K562 (cell line): ENCODE data around the gene CARF. TPM values are rescaled to one million over a fixed set of nuclear protein-coding genes. Genes with fewer than 3 reads are reported as not detected.
"Not testable (repeated sequence)": the region's sequence is repeated elsewhere in the genome, so short reads cannot be mapped to it uniquely, and the experiment has no call there.

ENCODE experiments used
- ATAC-seq: fragments of 200-7000 bp; cut with Tn5 transposase; 3 replicates; pipeline ENCODE4 v1.9.1; 2020; ENCODE audit warnings: moderate library complexity
- BruUV-seq: library from RNA; stranded (reverse); fragments of 400-500 nt; replicated peaks from 2 replicates; lab custom pipeline; 2021; lab: Mats Ljungman, UMichigan
- CTCF ChIA-PET: fragments of 300-600 bp; formaldehyde crosslinking; extraction: SDS; loops from one replicate; lab custom pipeline; 2021; ENCODE audit warnings: low intra/inter-chr PET ratio; lab: Yijun Ruan, JAX
- POLR2A ChIA-PET: fragments of 300-600, 350-650 bp; sonication (Branson Sonifier 250); formaldehyde crosslinking; extraction: SDS; loops from one replicate; lab custom pipeline; 2021; ENCODE audit warnings: antibody characterized with exemption, inconsistent platforms; lab: Yijun Ruan, JAX
- DNase-seq, 4 experiments: peaks; one replicate each; pipeline versions ENCODE4 v3.0.0 to v3.0.0-alpha.2; 2011 to 2018; ENCODE audit warnings: low spot score in 3 of 4, mixed read lengths in 3 of 4; ENCODE audit errors: extremely low read depth in 1 of 4
- FAIRE-seq: peaks from 2 replicates; lab custom pipeline; 2011; peaks lifted over from hg19 to GRCh38; lab: Jason Lieb, UNC
- H2AFZ ChIP-seq: 2 replicates; pipeline ENCODE4 v1.6.0; 2011; ENCODE audit warnings: low read depth, low read length, control low read depth, inconsistent platforms
- H3K27ac ChIP-seq: fragments of 200-600 bp; 3 replicates; pipeline ENCODE4 v1.8.0; 2011; ENCODE audit warnings: low read depth, mild to moderate bottlenecking, control low read depth, inconsistent platforms, low read length, moderate library complexity, mixed read lengths; ENCODE audit errors: extremely low read depth
- H3K27me3 ChIP-seq, 2 experiments: fragments of 300-600 bp in 1 of 2; 2 replicates in 1 of 2; 3 replicates in 1 of 2; pipeline versions ENCODE4 v1.6.0 to v1.8.0; 2011; ENCODE audit warnings: inconsistent platforms in 2 of 2, low read length in 2 of 2, mild to moderate bottlenecking in 1 of 2, mixed read lengths in 1 of 2, moderate library complexity in 1 of 2; ENCODE audit not compliant: control insufficient read depth in 2 of 2, insufficient read depth in 2 of 2
- H3K36me3 ChIP-seq: fragments of 300-600 bp; 3 replicates; pipeline ENCODE4 v1.8.0; 2011; ENCODE audit warnings: mild to moderate bottlenecking, low read length, inconsistent platforms; ENCODE audit not compliant: control insufficient read depth, insufficient read depth
- H3K4me1 ChIP-seq, 2 experiments: fragments of 200-600 bp in 1 of 2; replicated peaks in 1 of 2; 2 replicates in 1 of 2; 3 replicates in 1 of 2; pipeline versions ENCODE4 v1.5.1 to v1.8.0; 2011; ENCODE audit warnings: inconsistent platforms in 2 of 2, low read length in 2 of 2, mild to moderate bottlenecking in 1 of 2, mixed read lengths in 1 of 2, moderate library complexity in 1 of 2; ENCODE audit not compliant: control insufficient read depth in 2 of 2, insufficient read depth in 2 of 2
- H3K4me2 ChIP-seq: 2 replicates; pipeline ENCODE4 v1.6.1; 2011; ENCODE audit warnings: low read length, control low read depth, inconsistent platforms, mixed read lengths; ENCODE audit not compliant: insufficient read depth
- H3K4me3 ChIP-seq: fragments of 200-600 bp; sonication (generic), shearing (Covaris generic); 2 replicates; pipeline ENCODE4 v1.5.1; 2016; ENCODE audit warnings: control low read depth, inconsistent platforms
- H3K79me2 ChIP-seq: fragments of 200-600 bp; 3 replicates; pipeline ENCODE4 v1.8.0; 2011; ENCODE audit warnings: low read length, inconsistent platforms; ENCODE audit not compliant: control insufficient read depth, insufficient read depth
- H3K9ac ChIP-seq, 2 experiments: 2 replicates each; pipeline versions ENCODE4 v1.6.0 to v1.6.1; 2011; ENCODE audit warnings: low read depth in 2 of 2, low read length in 2 of 2, control low read depth in 1 of 2, inconsistent platforms in 1 of 2, mild to moderate bottlenecking in 1 of 2, mixed read lengths in 1 of 2; ENCODE audit not compliant: insufficient read depth in 1 of 2
- H3K9me1 ChIP-seq: one replicate; pipeline ENCODE4 v1.6.0; 2011; ENCODE audit warnings: inconsistent platforms, mild to moderate bottlenecking, low read length, moderate library complexity; ENCODE audit not compliant: control insufficient read depth, insufficient read depth
- H3K9me3 ChIP-seq: replicated peaks from 2 replicates; pipeline ENCODE4 v1.5.1; 2011; ENCODE audit warnings: low read depth, low read length, inconsistent platforms; ENCODE audit not compliant: control insufficient read depth, insufficient read depth
- H4K20me1 ChIP-seq: replicated peaks from 2 replicates; pipeline ENCODE4 v1.6.1; 2011; ENCODE audit warnings: low read length, inconsistent platforms, mixed read lengths; ENCODE audit not compliant: control insufficient read depth, insufficient read depth
- ARID1B ChIP-seq: fragments of 450-650 bp; IDR thresholded peaks from 2 replicates; pipeline ENCODE4 v1.6.1; 2016; ENCODE audit warnings: antibody characterized with exemption, mild to moderate bottlenecking, inconsistent platforms
- BHLHE40 ChIP-seq: IDR thresholded peaks from 2 replicates; pipeline ENCODE4 v1.6.1; 2011; ENCODE audit warnings: low read length, improper control_type of control experiment
- CBFA2T3 ChIP-seq: fragments of 450-650 bp; IDR thresholded peaks from 2 replicates; pipeline ENCODE4 v1.6.1; 2017
- CTBP1 ChIP-seq: fragments of 450-650 bp; IDR thresholded peaks from 2 replicates; pipeline ENCODE4 v1.6.1; 2016; ENCODE audit warnings: borderline replicate concordance
- HNRNPLL ChIP-seq: fragments of 200-400 bp; formaldehyde crosslinking; IDR thresholded peaks from 2 replicates; pipeline ENCODE4 v1.6.1; 2017; ENCODE audit warnings: low read length, low read depth, mild to moderate bottlenecking; ENCODE audit not compliant: poor library complexity, severe bottlenecking
- NR2C2 ChIP-seq, 2 experiments: fragments of 200-800 bp in 1 of 2; sonication (Bioruptor generic) in 1 of 2; sonication (generic) in 1 of 2; formaldehyde crosslinking in 1 of 2; IDR thresholded peaks; 2 replicates each; pipeline versions ENCODE4 v1.6.1 to v1.8.0; 2016 to 2022; ENCODE audit warnings: mild to moderate bottlenecking in 1 of 2, missing compliant biosample characterization in 1 of 2, missing genetic modification characterization in 1 of 2, missing genetic modification reagents in 1 of 2
- POLR2A ChIP-seq: fragments of 450-650 bp; conservative IDR thresholded peaks from 2 replicates; pipeline ENCODE4 v1.6.1; 2016
- POLR2G ChIP-seq: fragments of 200-400 bp; formaldehyde crosslinking; IDR thresholded peaks from 2 replicates; pipeline ENCODE4 v1.6.1; 2017; ENCODE audit warnings: low read depth, mild to moderate bottlenecking, antibody characterized with exemption, low read length, moderate library complexity
- RBFOX2 ChIP-seq: fragments of 200-400 bp; formaldehyde crosslinking; IDR thresholded peaks from 2 replicates; pipeline ENCODE4 v1.6.1; 2017; ENCODE audit warnings: low read depth, mild to moderate bottlenecking, low read length, moderate library complexity
- SMARCA4 ChIP-seq: fragments of 450-650 bp; IDR thresholded peaks from 2 replicates; pipeline ENCODE4 v1.6.1; 2016
- TAF9B ChIP-seq: fragments of 450-650 bp; IDR thresholded peaks from 2 replicates; pipeline ENCODE4 v1.6.1; 2018; ENCODE audit warnings: mild to moderate bottlenecking; ENCODE audit not compliant: partially characterized antibody
- ZFX ChIP-seq: sonication (generic); formaldehyde crosslinking; IDR thresholded peaks from 2 replicates; pipeline ENCODE4 v1.8.0; 2022; ENCODE audit warnings: mild to moderate bottlenecking, missing genetic modification reagents, moderate library complexity
- ZKSCAN1 ChIP-seq: fragments of 150-350 bp; IDR thresholded peaks from 2 replicates; pipeline ENCODE4 v1.6.1; 2016; ENCODE audit warnings: low read depth, low read length
- WGBS: fragments of 100-300 bp; shearing (Covaris generic); methylation state at CpG from one replicate; pipeline ENCODE4 v1.1.6; 2016; ENCODE audit warnings: low coverage, mixed read lengths; ENCODE audit not compliant: insufficient coverage; ENCODE audit errors: missing lambda C conversion rate; 5-methylcytosine and 5-hydroxymethylcytosine counted together
- in situ Hi-C: fragments of 300-500 bp; cut with MboI; formaldehyde crosslinking; loops from 4 replicates; pipeline ENCODE4 v1.15.0; 2018; ENCODE audit warnings: inconsistent platforms, mixed read lengths
- intact Hi-C: fragments of 100-400 bp; cut with micrococcal nuclease; formaldehyde crosslinking; loops from 2 replicates; pipeline ENCODE4 v1.14.2; 2022
- polyA plus RNA-seq, 8 experiments: library from polyadenylated mRNA; depleted of rRNA in 4 of 8; stranded (reverse) in 5 of 8; unstranded in 3 of 8; fragments of >200 nt; fragmentation: Nextera tagmentation in 2 of 8; fragmentation: Illumina TruSeq in 1 of 8; extraction: Ambion mirVana in 2 of 8; extraction: Trizol in 1 of 8; gene quantifications; 2 replicates each; pipeline versions ENCODE4 v1.2.1 to v1.2.3, GENCODE V29; 2011 to 2014; ENCODE audit warnings: inconsistent platforms in 1 of 8, missing spikeins in 1 of 8
- total RNA-seq, 7 experiments: library from RNA; depleted of rRNA in 6 of 7; stranded (reverse); fragments of >200 nt in 6 of 7; fragmentation: Illumina TruSeq in 2 of 7; extraction: Trizol in 2 of 7; gene quantifications; 2 replicates each; pipeline versions ENCODE4 v1.2.1 to v1.2.3, GENCODE V29; 2011 to 2021; ENCODE audit warnings: low replicate concordance in 1 of 7

Gene CARF
- total and polyA plus RNA-seq, 9 of the 15 experiments (the other 6 are each of a cell fraction or from before 2014, with no cell fraction given) = 0.31 to 4.2 (median 1.2) TPM

- H3K9me3 ChIP-seq = no peaks in the 10 kb centered on the region
- in situ Hi-C loops = no loop called here
- no peak for DNase-seq
- BruUV-seq = TSS peak; percentile 61
- peaks cover 61% of the 10 kb centered on the region for H3K79me2 ChIP-seq
- H4K20me1 ChIP-seq = no peaks in the 10 kb centered on the region
- peak overlapping the region; percentile 94 for H2AFZ ChIP-seq
- 2% methylated on average over 7 of the region's 8 CpGs for WGBS
- H3K9ac ChIP-seq = peak overlapping the region; percentile 93 to 95
- peak; percentile 48 for ATAC-seq
- CTCF ChIA-PET = no interaction called here
- FAIRE-seq = no peak
- peak overlapping the region; percentile 93 for H3K27ac ChIP-seq
- intact Hi-C loops = loop anchor here (2.0 to 5.0 kb wide), 2 partner anchors 56 to 104 kb away; partner anchors contain the start of gene NBEAL1
- H3K27me3 ChIP-seq = no peaks in the 10 kb centered on the region
- peak overlapping the region; percentile 98 for H3K4me2 ChIP-seq
- peaks cover 25% of the 10 kb centered on the region; the same call in 2 of the 3 replicates for H3K36me3 ChIP-seq
- H3K9me1 ChIP-seq = no peaks in the 10 kb centered on the region
- H3K4me3 ChIP-seq = peak overlapping the region; percentile 69
- peak; percentile 34; the same call in 1 of the 2 replicates for TF ChIP-seq SMARCA4
- TF ChIP-seq ZKSCAN1 = no peak
- TF ChIP-seq ARID1B = 0 out of 2 replicates have a peak, but pooled peaks have one; percentile 6
- TF ChIP-seq BHLHE40 = peak; percentile 37; the same call in 1 of the 2 replicates
- POLR2A ChIA-PET = no interaction called here
- peaks cover 0 to 5% of the 10 kb centered on the region in 2 experiments; a peak in 2 of 5 replicates for H3K4me1 ChIP-seq
Measured at GRCh38 chr2:202911203-202911511, 918 bp upstream of the CARF start.

- intact Hi-C loops = loop anchor here (5.0 kb wide), 1 partner anchor 55 kb away; no protein-coding TSS in a partner anchor
- Histone ChIP-seq H3K36me3 (peaks cover 13% of the 10 kb centered on the region; the same call in 2 of the 3 replicates), H3K9ac (peak overlapping the region; percentile 77 to 95), H3K27ac (peak overlapping the region; percentile 93), H2AFZ (peak overlapping the region; percentile 94), H3K4me3 (peak overlapping the region; percentile 69), H3K79me2 (peaks cover 48% of the 10 kb centered on the region), H3K4me2 (peak overlapping the region; percentile 98)
- POLR2A ChIA-PET; CTCF ChIA-PET; in situ Hi-C loops; BruUV-seq; H3K27me3 ChIP-seq; H3K4me1 ChIP-seq; H4K20me1 ChIP-seq; H3K9me3 ChIP-seq; H3K9me1 ChIP-seq; TF ChIP-seq NR2C2 (CRISPR knock-in tag; IDR thresholded peaks at IDR 0.05): not testable (repeated sequence)
- FAIRE-seq = peak; percentile 95
- ATAC-seq = peak; percentile 83
- peak in 1 of 4 experiments; percentile 6 for DNase-seq
- WGBS = 4% methylated on average over 6 of the region's 49 CpGs
- TF ChIP-seq HNRNPLL = peak; percentile 74
- peak; percentile 17; the same call in 1 of the 2 replicates for TF ChIP-seq CBFA2T3
- peak; percentile 36; the same call in 1 of the 2 replicates for TF ChIP-seq ZFX
- peak; percentile 69 for TF ChIP-seq POLR2G
- TF ChIP-seq NR2C2 (tag; IDR thresholded peaks at IDR 0.05) = peak; percentile 66
- TF ChIP-seq CTBP1 = peak; percentile 20; the same call in 1 of the 2 replicates
- peak; percentile 66 for TF ChIP-seq RBFOX2
- 0 out of 2 replicates have a peak, but pooled peaks have one; percentile 43 for TF ChIP-seq POLR2A
- TF ChIP-seq TAF9B = peak; percentile 1
Measured at GRCh38 chr2:202912342-202913201, 497 bp downstream of the CARF start.
